Keratinocyte (primary cell): ENCODE measurements around the gene WBP2NL. TPM values are rescaled to one million over a fixed set of nuclear protein-coding genes. Genes with fewer than 3 reads are reported as not detected.

Experiments used
- DNase-seq: peaks from one replicate; pipeline ENCODE4 v3.0.0-alpha.2; 2011; ENCODE audit warnings: low read depth, missing footprints, low spot score
- FAIRE-seq: peaks from 2 replicates; lab custom pipeline; 2011; peaks lifted over from hg19 to GRCh38; lab: Jason Lieb, UNC
- H2AFZ ChIP-seq: 2 replicates; pipeline ENCODE4 v1.6.0; 2012; ENCODE audit warnings: low read length, control low read depth, inconsistent platforms; ENCODE audit not compliant: control insufficient read depth
- H3K27ac ChIP-seq: 2 replicates; pipeline ENCODE4 v1.5.1; 2011; ENCODE audit warnings: low read length; ENCODE audit not compliant: control insufficient read depth, insufficient read depth
- H3K27me3 ChIP-seq: 3 replicates; pipeline ENCODE4 v1.6.0; 2011; ENCODE audit warnings: low read length; ENCODE audit not compliant: control insufficient read depth, insufficient read depth; ENCODE audit errors: extremely low read depth
- H3K36me3 ChIP-seq, 2 experiments: 2 replicates in 1 of 2; 3 replicates in 1 of 2; pipeline ENCODE4 v1.5.1; 2011; ENCODE audit warnings: low read length in 2 of 2, mild to moderate bottlenecking in 1 of 2; ENCODE audit not compliant: control insufficient read depth in 2 of 2, insufficient read depth in 2 of 2; ENCODE audit errors: extremely low read depth in 1 of 2
- H3K4me1 ChIP-seq: 3 replicates; pipeline ENCODE4 v1.5.1; 2011; ENCODE audit warnings: low read length; ENCODE audit not compliant: control insufficient read depth, insufficient read depth; ENCODE audit errors: extremely low read depth
- H3K4me2 ChIP-seq: 3 replicates; pipeline ENCODE4 v1.6.0; 2011; ENCODE audit warnings: low read depth, low read length; ENCODE audit not compliant: control insufficient read depth, insufficient read depth; ENCODE audit errors: extremely low read depth
- H3K4me3 ChIP-seq, 3 experiments: fragments of 200-600 bp in 1 of 3; sonication (generic) in 1 of 3; 2 replicates in 2 of 3; 3 replicates in 1 of 3; pipeline ENCODE4 v1.5.1; 2011 to 2016; ENCODE audit warnings: low read length in 3 of 3, mild to moderate bottlenecking in 3 of 3, control low read depth in 2 of 3, inconsistent platforms in 1 of 3, low read depth in 1 of 3, mixed read lengths in 1 of 3, mixed run types in 1 of 3, moderate library complexity in 1 of 3; ENCODE audit not compliant: control insufficient read depth in 2 of 3, insufficient read depth in 2 of 3; ENCODE audit errors: extremely low read depth in 1 of 3
- H3K79me2 ChIP-seq: 2 replicates; pipeline ENCODE4 v1.6.0; 2012; ENCODE audit warnings: low read length; ENCODE audit not compliant: control insufficient read depth, insufficient read depth
- H3K9ac ChIP-seq: 3 replicates; pipeline ENCODE4 v1.6.0; 2011; ENCODE audit warnings: low read length; ENCODE audit not compliant: control insufficient read depth, insufficient read depth; ENCODE audit errors: extremely low read depth
- H3K9me1 ChIP-seq: 3 replicates; pipeline ENCODE4 v1.6.0; 2011; ENCODE audit warnings: low read length; ENCODE audit not compliant: control insufficient read depth, insufficient read depth; ENCODE audit errors: extremely low read depth
- H3K9me3 ChIP-seq: 2 replicates; pipeline ENCODE4 v1.5.1; 2012; ENCODE audit warnings: low read depth, low read length; ENCODE audit not compliant: control insufficient read depth
- H4K20me1 ChIP-seq: 3 replicates; pipeline ENCODE4 v1.6.0; 2011; ENCODE audit warnings: low read length; ENCODE audit not compliant: control insufficient read depth, insufficient read depth; ENCODE audit errors: extremely low read depth
- EZH2 ChIP-seq: IDR thresholded peaks from one replicate; pipeline ENCODE4 v1.6.1; 2012; ENCODE audit warnings: inconsistent platforms, mild to moderate bottlenecking, low read length, moderate library complexity
- dilution Hi-C: fragments of 300-500 bp; cut with MboI; formaldehyde crosslinking; loops from one replicate; pipeline ENCODE4 v1.7.0; 2020; ENCODE audit warnings: low sequenced_read_pairs; ENCODE audit not compliant: extremely low pct_ligation_motif_present
- polyA plus RNA-seq, 5 experiments: library from polyadenylated mRNA; depleted of rRNA in 3 of 5; stranded (reverse) in 3 of 5; stranded (forward) in 1 of 5; unstranded in 1 of 5; fragments of >200 nt; gene quantifications; 1 replicate in 1 of 5; 2 replicates in 3 of 5; 3 replicates in 1 of 5; pipeline versions ENCODE4 v1.2.1 to v1.2.3, GENCODE V29; 2011 to 2012; ENCODE audit warnings: missing spikeins in 2 of 5, low read depth in 1 of 5, low replicate concordance in 1 of 5
- TF ChIP-seq, protein P1 (sequence below), 3 experiments: IDR thresholded peaks in 1 of 3; conservative IDR thresholded peaks in 1 of 3; optimal IDR thresholded peaks in 1 of 3; 2 replicates in 2 of 3; 3 replicates in 1 of 3; pipeline versions ENCODE3 to v1.5.1; 2011; ENCODE audit warnings: low read length in 3 of 3, mild to moderate bottlenecking in 3 of 3, moderate library complexity in 2 of 3, control low read depth in 1 of 3, inconsistent platforms in 1 of 3; ENCODE audit not compliant: insufficient read depth in 2 of 3; ENCODE audit errors: extremely low read depth in 1 of 3

Gene WBP2NL
- polyA plus RNA-seq, 1 donor (not counting 4 experiments of a cell fraction or from before 2014, with no cell fraction given) = 0.07 TPM

DNA sequence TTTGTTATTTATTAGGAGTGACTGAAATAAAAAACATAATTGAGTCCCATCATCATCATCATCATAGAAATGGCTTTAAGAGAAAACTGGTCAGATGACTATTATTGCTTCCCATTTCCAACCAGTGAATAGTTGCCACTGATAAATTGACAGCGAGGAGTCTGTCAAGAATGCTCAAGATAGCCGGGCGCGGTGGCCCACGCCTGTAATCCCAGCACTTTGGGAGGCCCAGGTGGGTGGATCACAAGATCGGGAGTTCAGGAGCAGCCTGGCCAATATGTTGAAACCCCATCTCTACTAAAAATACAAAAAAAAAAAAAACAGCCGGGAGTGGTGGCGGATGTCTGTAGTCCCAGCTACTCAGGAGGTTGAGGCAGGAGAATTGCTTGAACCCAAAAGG lies 1.9 kb downstream of the WBP2NL start:
- Histone ChIP-seq H4K20me1 (no peaks in the 10 kb centered on the region), H2AFZ (no peak overlapping the region), H3K27ac (no peak overlapping the region), H3K79me2 (no peaks in the 10 kb centered on the region), H3K36me3 (no peaks in the 10 kb centered on the region), H3K27me3 (peaks cover 3% of the 10 kb centered on the region), H3K4me1 (no peaks in the 10 kb centered on the region), H3K4me3 (no peak overlapping the region), H3K4me2 (no peak overlapping the region), H3K9ac (no peak overlapping the region), H3K9me1 (no peaks in the 10 kb centered on the region), H3K9me3 (no peaks in the 10 kb centered on the region)
- FAIRE-seq = no peak
- dilution Hi-C loops = no loop called here
- no peak for DNase-seq
- no peak for TF ChIP-seq EZH2
- TF ChIP-seq, protein P1, sequence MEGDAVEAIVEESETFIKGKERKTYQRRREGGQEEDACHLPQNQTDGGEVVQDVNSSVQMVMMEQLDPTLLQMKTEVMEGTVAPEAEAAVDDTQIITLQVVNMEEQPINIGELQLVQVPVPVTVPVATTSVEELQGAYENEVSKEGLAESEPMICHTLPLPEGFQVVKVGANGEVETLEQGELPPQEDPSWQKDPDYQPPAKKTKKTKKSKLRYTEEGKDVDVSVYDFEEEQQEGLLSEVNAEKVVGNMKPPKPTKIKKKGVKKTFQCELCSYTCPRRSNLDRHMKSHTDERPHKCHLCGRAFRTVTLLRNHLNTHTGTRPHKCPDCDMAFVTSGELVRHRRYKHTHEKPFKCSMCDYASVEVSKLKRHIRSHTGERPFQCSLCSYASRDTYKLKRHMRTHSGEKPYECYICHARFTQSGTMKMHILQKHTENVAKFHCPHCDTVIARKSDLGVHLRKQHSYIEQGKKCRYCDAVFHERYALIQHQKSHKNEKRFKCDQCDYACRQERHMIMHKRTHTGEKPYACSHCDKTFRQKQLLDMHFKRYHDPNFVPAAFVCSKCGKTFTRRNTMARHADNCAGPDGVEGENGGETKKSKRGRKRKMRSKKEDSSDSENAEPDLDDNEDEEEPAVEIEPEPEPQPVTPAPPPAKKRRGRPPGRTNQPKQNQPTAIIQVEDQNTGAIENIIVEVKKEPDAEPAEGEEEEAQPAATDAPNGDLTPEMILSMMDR (optimal IDR thresholded peaks at IDR 0.05 in 1 of 3, IDR thresholded peaks at IDR 0.05 in 1 of 3, conservative IDR thresholded peaks at IDR 0.05 in 1 of 3; ENCODE audit: extremely low read depth in 1 of 3, insufficient read depth in 2 of 3, low read length in 3 of 3) = no peak

DNA sequence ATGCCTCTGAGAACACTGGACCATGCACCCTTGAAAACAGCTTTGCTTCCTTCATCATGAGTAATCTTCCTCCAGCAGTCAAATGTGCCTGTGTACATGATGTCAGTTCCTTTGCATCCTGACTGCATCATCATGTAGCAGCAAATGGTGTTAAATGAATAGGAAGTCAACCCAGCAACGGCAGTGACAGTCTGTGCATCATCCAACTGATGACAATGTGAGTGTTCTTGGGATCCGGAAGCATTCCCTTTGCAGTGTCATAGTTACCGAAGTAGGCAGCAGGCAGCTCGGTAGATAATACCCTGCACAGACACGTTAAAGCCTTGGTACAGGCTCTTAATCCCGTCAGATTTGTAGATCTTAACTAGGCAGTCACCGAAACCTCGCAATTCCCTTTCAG lies 2.5 kb downstream of the WBP2NL start:
- TF ChIP-seq, protein P1 (optimal IDR thresholded peaks at IDR 0.05 in 1 of 3, IDR thresholded peaks at IDR 0.05 in 1 of 3, conservative IDR thresholded peaks at IDR 0.05 in 1 of 3; ENCODE audit: extremely low read depth in 1 of 3, insufficient read depth in 2 of 3, low read length in 3 of 3) = no peak
- no peak for TF ChIP-seq EZH2
- H3K27me3 ChIP-seq = peaks cover 3% of the 10 kb centered on the region
- H3K36me3 ChIP-seq = no peaks in the 10 kb centered on the region
- H3K27ac ChIP-seq = no peak overlapping the region
- dilution Hi-C loops = no loop called here
- no peaks in the 10 kb centered on the region for H3K9me1 ChIP-seq
- FAIRE-seq (no peak), DNase-seq (no peak)
- no peak overlapping the region for H3K4me3 ChIP-seq
- no peak overlapping the region for H3K9ac ChIP-seq
- H3K9me3 ChIP-seq = no peaks in the 10 kb centered on the region
- H3K79me2 ChIP-seq = no peaks in the 10 kb centered on the region
- no peaks in the 10 kb centered on the region for H3K4me1 ChIP-seq
- no peak overlapping the region for H2AFZ ChIP-seq
- H3K4me2 ChIP-seq = no peak overlapping the region
- H4K20me1 ChIP-seq = no peaks in the 10 kb centered on the region
